ENCODE results near the gene GABRB2. TPM values are rescaled to one million over a fixed set of nuclear protein-coding genes. Genes with fewer than 3 reads are reported as not detected.

The GABRB2 gene
- not detected in 2 replicates for total RNA-seq (2014; rRNA removed; shearing (Covaris generic))

GRCh38 chr5:161546470-161547301, at the start of gene GABRB2:
Gene GABRB2 (minus strand): TSS chr5:161546725. CDS start chr5:161546643, 82 bp downstream.

Other genes starting within 250 kb of the GABRB2 start
- 0.05 TPM in 1 of 2 replicates, not detected in the other for gene GABRA6, start 139.0 kb upstream of the GABRB2 start, total RNA-seq (2014; rRNA removed; shearing (Covaris generic))